ENCODE data around the gene IRX6. TPM values are rescaled to one million over a fixed set of nuclear protein-coding genes. Genes with fewer than 3 reads are reported as not detected.

IRX6 gene
- total RNA-seq, 1 experiment from 2014 or later: not detected

DNA sequence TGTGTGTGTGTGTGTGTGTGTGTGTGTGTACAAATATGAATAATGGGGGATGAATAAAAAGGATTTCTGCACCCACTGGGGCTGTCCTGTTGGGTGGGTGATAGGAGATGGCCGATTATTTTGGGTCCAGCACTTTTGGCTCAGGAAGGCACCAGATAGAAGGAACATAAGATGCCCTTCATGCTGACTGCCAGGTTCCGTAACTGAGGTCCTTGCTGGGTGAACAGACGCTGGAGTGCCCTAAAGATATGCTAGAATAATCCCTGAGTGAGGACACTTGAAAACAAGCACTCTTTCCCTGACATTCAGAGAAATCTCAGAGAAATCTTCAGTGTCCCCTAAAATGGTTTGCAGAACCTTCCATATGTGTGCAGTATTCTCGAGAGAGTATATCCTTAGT, 17.7 kb downstream of the IRX6 start:
- no TSS peak for BruUV-seq (replicated peaks)
- Histone ChIP-seq H2AFZ (no peak overlapping the region), H3K4me1 (replicated peaks; ENCODE audit: insufficient read depth) (peaks cover 11% of the 10 kb centered on the region), H3F3A (ENCODE audit: insufficient read depth, low read depth) (peaks cover 9% of the 10 kb centered on the region; the same call in 1 of the 2 replicates), H3K9me2 (ENCODE audit: insufficient read depth) (no peaks in the 10 kb centered on the region; the same call in 1 of the 2 replicates), H3K4me3 (no peak overlapping the region), H3K79me2 (ENCODE audit: low read depth) (no peaks in the 10 kb centered on the region), H3K36me3 (ENCODE audit: low read depth) (no peaks in the 10 kb centered on the region), H3K27ac (no peak overlapping the region), H3K4me2 (no peak overlapping the region), H3K27me3 (ENCODE audit: insufficient read depth, low read depth) (no peaks in the 10 kb centered on the region), H4K20me1 (ENCODE audit: insufficient read depth) (no peaks in the 10 kb centered on the region), H3K9me3 (ENCODE audit: insufficient read depth, low read depth) (no peaks in the 10 kb centered on the region)
- TF ChIP-seq, protein P1, sequence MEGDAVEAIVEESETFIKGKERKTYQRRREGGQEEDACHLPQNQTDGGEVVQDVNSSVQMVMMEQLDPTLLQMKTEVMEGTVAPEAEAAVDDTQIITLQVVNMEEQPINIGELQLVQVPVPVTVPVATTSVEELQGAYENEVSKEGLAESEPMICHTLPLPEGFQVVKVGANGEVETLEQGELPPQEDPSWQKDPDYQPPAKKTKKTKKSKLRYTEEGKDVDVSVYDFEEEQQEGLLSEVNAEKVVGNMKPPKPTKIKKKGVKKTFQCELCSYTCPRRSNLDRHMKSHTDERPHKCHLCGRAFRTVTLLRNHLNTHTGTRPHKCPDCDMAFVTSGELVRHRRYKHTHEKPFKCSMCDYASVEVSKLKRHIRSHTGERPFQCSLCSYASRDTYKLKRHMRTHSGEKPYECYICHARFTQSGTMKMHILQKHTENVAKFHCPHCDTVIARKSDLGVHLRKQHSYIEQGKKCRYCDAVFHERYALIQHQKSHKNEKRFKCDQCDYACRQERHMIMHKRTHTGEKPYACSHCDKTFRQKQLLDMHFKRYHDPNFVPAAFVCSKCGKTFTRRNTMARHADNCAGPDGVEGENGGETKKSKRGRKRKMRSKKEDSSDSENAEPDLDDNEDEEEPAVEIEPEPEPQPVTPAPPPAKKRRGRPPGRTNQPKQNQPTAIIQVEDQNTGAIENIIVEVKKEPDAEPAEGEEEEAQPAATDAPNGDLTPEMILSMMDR (conservative IDR thresholded peaks at IDR 0.05): no peak
- no peak for TF ChIP-seq EZH2 (IDR thresholded peaks at IDR 0.05; ENCODE audit: low read depth)
- POLR2A ChIA-PET (ENCODE audit: unreplicated experiment): interaction anchor here (0.6 kb wide), 1 partner anchor 579 kb away, joined by 7 read pairs; no protein-coding TSS in a partner anchor
- intact Hi-C loops (cut with micrococcal nuclease; ENCODE audit: unreplicated experiment): no loop called here
- CTCF ChIA-PET: no interaction called here
- DNase-seq: no peak

DNA sequence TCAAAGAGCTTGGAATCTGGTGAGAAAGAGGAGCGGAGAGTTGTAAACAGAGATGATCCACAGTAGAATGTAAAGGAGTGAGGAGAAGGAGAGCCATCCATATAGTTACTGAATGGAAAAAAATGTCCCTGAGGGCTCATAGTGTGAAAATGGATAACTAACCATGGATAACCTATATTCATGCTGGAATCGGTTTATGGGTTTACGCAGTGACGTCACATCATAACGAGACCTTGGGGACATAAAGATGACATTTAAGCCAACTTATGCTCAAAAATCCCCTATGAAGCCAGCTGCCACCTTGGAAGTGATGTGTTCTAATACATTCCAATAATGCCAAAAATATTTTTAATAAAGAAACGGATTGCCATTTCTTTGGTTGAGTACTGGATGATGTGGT, 22.5 kb downstream of the IRX6 start:
- TF ChIP-seq, protein P1 (conservative IDR thresholded peaks at IDR 0.05): no peak
- TF ChIP-seq EZH2 (IDR thresholded peaks at IDR 0.05; ENCODE audit: low read depth): no peak
- Histone ChIP-seq H3K4me3 (no peak overlapping the region), H3K4me2 (no peak overlapping the region), H3K36me3 (ENCODE audit: low read depth) (no peaks in the 10 kb centered on the region), H3K9me2 (ENCODE audit: insufficient read depth) (no peaks in the 10 kb centered on the region), H4K20me1 (ENCODE audit: insufficient read depth) (no peaks in the 10 kb centered on the region), H3K9me3 (ENCODE audit: insufficient read depth, low read depth) (no peaks in the 10 kb centered on the region), H2AFZ (no peak overlapping the region), H3K27me3 (ENCODE audit: insufficient read depth, low read depth) (no peaks in the 10 kb centered on the region), H3K4me1 (replicated peaks; ENCODE audit: insufficient read depth) (no peaks in the 10 kb centered on the region), H3K79me2 (ENCODE audit: low read depth) (no peaks in the 10 kb centered on the region), H3F3A (ENCODE audit: insufficient read depth, low read depth) (no peaks in the 10 kb centered on the region), H3K27ac (no peak overlapping the region)
- BruUV-seq (replicated peaks): no TSS peak
- intact Hi-C loops (cut with micrococcal nuclease; ENCODE audit: unreplicated experiment): no loop called here
- ChIA-PET POLR2A (ENCODE audit: unreplicated experiment) (no interaction called here), CTCF (no interaction called here)
- DNase-seq: no peak

DNA sequence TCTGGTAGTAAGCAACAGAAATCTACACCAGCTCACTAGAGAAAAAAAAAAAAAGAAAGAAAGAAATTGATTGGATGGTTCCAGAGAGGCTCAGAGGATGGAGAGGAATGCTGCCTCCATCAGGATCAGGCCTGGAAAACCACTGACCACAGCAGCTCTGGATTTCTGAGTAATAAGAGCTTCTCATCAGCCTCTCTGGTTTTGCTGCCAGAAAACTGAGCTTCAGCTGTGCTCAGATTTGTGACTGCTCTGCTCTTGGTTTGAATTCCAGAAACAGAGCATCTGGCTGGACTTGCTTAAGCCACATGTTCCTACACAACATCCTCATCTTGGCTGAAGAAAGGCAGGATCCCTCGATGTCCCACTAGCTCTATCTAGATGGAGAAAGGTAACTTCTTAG, 25.9 kb downstream of the IRX6 start:
- POLR2A ChIA-PET (ENCODE audit: unreplicated experiment): no interaction called here
- H3K4me1 ChIP-seq (replicated peaks; ENCODE audit: insufficient read depth): no peaks in the 10 kb centered on the region
- H3F3A ChIP-seq (ENCODE audit: insufficient read depth, low read depth): no peaks in the 10 kb centered on the region
- H3K9me3 ChIP-seq (ENCODE audit: insufficient read depth, low read depth): 0 out of 2 replicates have a peak, but pooled peaks cover 3% of the 10 kb centered on the region
- H3K4me3 ChIP-seq: no peak overlapping the region
- intact Hi-C loops (cut with micrococcal nuclease; ENCODE audit: unreplicated experiment): no loop called here
- H3K79me2 ChIP-seq (ENCODE audit: low read depth): no peaks in the 10 kb centered on the region
- no peaks in the 10 kb centered on the region for H4K20me1 ChIP-seq (ENCODE audit: insufficient read depth)
- CTCF ChIA-PET: no interaction called here
- no peak for TF ChIP-seq EZH2 (IDR thresholded peaks at IDR 0.05; ENCODE audit: low read depth)
- TF ChIP-seq, protein P1 (conservative IDR thresholded peaks at IDR 0.05): no peak
- H2AFZ ChIP-seq: no peak overlapping the region
- no peaks in the 10 kb centered on the region for H3K9me2 ChIP-seq (ENCODE audit: insufficient read depth)
- H3K27me3 ChIP-seq (ENCODE audit: insufficient read depth, low read depth): no peaks in the 10 kb centered on the region
- no peaks in the 10 kb centered on the region for H3K36me3 ChIP-seq (ENCODE audit: low read depth)
- H3K27ac ChIP-seq: no peak overlapping the region
- no peak for DNase-seq
- H3K4me2 ChIP-seq: no peak overlapping the region
- no TSS peak for BruUV-seq (replicated peaks)

Data from PC-9 (cell line).